Left renal pelvis (tissue), 4 donors: ENCODE measurements around the gene RAB40B. TPM values are rescaled to one million over a fixed set of nuclear protein-coding genes. Genes with fewer than 3 reads are reported as not detected.

Experiments used
- DNase-seq, 4 donors: peaks; one replicate each; pipeline ENCODE4 v3.0.0-alpha.2; 2013; ENCODE audit warnings: low read depth in 4 of 4, low spot score in 3 of 4
- polyA plus RNA-seq, 4 donors: library from polyadenylated mRNA; unstranded; fragments of 120-200 nt; gene quantifications; one replicate each; pipeline ENCODE4 v1.2.1, GENCODE V29; 2013; ENCODE audit not compliant: insufficient read length in 4 of 4

Gene RAB40B
- polyA plus RNA-seq, 4 donors, result 16.9 to 24.1 (median 18.1) TPM

DNA sequence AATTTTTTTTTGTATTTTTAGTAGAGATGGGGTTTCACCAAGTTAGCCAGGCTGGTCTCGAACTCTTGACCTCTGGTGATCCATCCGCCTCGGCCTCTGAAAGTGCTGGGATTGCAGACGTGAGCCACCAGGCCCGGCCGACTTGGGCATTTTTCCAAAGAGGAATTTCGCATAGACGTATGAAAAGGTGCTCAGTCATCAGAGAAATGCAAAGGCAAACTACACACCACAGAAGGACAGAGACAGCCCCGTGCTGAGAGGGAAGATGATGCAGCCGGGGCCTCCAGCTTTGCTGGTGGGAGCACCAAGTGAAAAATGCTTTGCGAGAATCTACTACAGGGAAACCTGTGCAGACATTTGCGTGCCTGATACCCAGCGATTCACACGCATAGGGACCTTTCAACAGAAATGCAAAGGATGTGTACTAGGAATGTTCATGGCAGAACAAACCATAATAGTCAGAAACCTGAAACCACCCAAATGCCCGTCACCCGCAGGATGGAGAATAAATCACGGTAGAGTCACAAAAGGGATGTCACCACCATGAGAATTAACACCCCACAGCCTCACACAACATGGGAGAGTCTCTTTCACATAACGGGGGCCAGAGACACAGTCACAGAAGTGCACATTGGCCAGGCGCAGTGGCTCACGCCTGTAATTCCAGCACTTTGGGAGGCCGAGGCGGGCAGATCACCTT lies 5.2 kb downstream of the RAB40B start:
- DNase-seq, result no peak

DNA sequence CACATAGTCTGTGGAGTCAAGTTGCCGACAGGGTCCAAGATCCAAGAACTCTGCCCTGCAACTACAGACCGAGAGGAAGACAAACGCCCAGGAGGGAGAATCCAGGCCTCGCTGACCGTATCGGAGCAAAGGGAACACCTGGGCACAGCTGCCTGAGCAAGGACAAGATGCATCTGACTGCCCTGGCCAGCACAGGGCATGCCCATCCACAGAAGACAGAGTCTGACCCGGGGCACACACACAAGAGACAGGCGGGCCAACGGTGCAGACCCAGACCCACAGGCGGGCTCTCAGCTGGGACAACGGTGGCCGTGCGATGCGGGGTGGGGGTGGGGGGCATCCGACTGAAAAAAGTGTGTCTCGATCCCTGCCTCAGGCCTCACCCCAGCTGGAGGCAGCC lies 6.2 kb downstream of the RAB40B start:
- no peak for DNase-seq

DNA sequence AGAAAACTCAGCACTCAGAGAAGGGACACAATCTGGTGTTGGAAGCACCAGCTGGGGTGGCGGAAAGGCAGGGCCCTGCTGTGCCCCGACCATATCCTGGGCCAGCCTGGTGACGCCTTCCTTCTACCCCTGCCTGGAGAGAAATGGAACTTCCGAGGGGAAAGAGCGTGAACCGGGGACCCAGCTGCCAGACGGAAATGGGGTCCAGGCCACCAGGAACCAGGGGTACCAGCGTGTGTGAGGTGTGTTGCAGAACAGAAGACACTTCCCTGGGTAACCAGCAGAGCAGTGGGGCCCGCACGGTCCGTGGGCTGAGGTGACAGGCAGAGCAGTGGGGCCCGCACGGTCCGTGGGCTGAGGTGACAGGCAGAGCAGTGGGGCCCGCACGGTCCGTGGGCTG lies 6.8 kb downstream of the RAB40B start:
- no peak for DNase-seq

DNA sequence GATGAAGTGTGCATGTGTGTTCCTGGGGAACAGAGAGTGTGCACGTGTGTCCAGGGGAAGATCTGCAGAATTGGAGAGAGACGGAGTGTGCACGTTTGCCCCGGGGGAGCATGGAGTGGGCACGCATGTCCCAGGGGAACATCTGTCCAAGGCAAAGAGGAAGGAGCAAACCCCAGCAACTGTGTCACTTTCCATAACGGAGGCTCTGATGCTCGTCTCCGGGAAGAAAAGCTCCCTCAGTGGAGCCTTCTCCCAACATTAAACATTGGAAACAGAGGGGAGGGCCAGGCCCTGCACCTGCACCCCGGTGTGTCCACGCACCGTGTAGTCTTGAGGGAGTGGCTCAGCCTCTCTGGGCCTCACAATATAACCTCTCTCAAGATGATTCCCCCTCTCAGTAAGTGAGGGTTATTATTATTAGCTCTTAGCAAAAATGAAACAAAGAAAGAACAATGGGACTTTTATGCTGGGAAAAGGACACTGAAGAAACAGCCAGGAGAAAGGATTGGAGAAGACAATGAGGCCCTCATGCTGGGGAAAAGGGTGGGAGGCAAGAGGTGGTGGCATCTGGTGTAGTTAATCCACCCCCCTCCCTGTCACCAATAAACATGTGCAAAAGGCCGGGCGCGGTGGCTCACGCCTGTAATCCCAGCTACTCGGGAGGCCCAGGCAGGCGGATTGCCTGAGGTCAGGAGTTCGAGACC lies 7.6 kb downstream of the RAB40B start:
- DNase-seq, result no peak

DNA sequence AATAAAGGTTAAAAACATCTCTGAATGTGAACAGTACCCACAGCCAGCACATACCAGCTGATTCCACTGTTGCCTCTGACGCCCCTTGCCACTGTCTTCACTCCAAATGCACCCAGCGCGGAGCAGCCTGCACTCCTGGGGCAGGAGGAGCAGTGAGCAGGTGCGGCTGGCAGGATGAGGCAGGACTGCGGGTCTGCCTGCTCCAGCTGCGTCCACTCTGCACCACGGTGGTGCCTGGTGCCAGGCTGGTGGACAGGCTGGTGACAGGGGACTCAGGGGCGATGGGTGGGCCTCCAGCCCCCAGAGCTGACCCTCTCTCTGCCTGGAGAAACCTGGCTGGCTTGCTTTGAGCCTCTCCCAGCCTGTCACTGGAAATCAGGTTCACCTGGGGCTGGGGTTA lies 9.4 kb downstream of the RAB40B start:
- no peak for DNase-seq

DNA sequence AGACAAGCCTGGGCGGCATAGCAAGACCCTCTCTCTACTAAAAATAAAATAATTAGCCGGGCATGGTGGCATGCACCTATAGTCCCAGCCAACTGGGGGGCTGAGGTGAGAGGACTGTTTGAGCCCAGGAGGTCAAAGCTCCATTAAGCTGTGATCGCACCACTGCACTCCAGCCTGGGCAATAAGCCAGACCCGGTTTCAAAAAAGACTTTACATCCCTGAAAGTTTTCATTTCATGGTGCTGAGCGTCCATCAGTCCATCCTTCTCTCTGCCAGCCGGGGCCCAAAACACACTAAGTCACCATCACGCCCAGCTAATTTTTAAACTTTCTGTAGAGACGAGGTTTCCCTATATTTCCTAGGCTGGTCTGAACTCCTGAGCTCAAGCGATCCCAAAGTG lies 10.6 kb downstream of the RAB40B start:
- no peak for DNase-seq

DNA sequence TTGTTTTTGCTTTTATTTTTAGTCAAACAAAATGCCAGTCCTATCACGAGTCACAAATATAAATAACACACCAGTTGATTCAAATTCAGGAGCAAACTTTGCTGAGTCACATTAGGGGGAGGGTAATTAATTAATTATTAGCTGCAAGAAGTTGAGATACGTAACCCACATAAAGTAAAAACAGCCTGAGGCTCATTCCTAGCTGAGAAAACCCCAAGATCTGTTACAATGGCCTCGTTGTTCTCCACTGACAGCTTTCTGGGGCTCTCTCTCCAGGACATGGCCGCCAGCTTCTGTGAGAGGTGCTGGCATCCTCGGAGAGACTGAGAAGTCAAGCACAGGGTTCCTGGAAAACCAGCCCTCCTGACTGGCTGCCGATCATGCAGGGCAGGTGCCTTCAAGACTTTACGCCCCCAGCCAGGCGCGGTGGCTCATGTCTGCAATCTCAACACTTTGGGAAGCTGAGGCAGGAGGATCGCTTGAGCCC lies 11.1 kb downstream of the RAB40B start:
- DNase-seq, result no peak

DNA sequence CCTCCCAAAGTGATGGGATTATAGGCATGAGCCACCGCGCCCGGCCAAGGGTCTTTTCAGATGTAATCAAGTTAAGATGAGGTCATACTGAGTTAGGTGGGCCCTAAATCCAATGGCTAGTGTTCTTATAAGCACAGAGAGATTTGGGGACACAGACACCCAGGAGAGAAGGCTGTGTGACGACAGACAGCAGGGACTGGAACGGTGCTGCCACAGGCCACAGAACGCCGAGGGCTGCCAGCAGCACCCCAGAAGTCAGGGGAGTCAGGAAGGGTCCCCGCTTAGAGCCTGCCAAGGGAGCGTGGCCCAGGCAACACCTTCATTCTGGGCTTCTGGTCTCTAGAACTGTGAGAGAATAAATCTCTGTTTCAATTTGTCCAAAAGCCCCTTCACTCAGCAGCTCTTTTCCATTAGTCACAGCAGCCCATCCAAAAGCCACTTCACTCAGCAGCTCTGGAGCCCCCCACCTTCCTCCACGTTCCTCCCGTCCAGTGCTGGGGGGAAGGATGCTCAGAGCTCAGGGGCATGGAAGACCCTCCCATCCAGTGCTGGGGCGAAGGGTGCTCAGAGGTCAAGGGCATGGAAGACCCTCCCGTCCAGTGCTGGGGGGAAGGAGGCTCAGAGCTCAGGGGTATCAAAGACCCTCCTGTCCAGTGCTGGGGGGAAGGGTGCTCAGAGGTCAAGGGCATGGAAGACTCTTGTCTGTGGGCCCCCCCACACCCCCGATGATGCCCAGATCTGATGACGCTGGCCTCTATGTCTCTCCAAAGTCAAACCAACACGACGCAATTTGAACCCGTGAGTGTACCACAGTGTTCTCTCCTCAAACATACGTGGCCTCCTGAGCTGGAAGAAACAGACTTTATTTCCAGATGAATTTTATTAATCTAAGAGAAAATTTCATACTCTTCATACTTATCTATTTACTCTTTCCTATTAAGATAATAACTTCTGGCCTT lies 11.9 kb downstream of the RAB40B start:
- DNase-seq, result no peak

DNA sequence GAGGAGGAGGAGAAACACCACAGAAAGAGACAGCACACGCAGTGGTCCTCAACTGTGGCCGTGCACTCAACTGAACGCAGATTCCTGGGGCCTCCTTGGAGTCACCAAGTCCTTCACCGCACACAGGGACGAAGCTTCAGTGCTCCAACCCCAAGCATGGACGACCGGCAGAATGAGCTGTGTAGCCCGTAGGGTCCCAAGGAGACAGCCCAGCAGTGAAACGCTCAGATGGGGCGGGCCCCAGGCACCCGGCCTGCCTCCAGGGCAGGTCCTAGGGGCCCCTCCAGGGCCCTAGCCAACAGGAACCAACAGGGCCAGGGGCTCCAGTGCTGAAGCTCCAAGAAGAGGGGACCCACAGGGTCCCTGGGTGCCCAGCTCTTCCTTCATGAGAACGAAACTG lies 13.2 kb downstream of the RAB40B start:
- no peak for DNase-seq

DNA sequence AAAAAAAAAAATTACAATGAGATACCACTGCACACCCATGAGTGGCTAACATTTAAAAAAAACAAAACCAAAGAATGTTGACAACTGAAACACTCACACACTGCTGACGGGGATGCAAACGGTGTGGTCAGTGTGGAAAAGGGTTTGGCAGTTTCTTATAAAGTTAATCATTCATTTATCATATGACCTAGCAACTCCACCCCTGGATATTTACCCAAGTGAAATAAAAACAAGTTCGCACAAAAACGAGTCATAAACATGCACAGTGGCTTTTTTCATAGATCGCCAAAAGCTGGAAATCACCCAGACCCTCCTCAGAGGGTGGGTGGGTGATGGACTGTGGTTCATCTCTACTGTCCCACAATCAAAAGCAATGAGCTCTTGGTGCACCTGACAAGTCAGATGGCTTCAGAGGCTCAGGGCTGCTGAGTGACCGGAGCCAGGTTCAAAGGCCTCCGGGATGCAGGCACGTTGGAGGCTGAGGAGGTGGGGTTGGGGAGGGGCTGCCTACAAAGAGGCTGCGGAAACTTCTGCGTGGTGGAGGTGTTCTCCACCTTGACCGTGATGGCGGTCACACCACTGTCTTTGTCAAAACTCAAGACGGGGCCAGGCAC lies 14.2 kb downstream of the RAB40B start:
- DNase-seq, result no peak

DNA sequence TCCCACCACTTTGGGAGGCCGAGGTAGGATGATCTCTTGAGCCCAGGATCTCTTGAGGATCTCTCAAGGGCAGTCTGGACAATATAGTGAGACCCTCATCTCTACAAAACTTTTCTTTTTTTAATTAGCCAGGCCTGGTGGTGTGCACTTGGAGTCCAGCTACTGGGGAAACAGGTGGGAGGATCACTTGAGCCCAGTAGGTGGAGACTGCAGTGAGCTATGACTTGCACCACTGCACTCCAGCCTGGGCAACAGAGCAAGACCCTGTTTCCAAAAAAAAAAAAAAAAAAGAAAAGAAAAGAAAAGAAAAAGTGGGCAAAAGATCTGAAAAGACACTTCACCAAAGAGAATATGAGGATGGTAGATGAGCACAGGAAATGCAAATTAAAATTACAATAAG lies 15.0 kb downstream of the RAB40B start:
- DNase-seq, result no peak

DNA sequence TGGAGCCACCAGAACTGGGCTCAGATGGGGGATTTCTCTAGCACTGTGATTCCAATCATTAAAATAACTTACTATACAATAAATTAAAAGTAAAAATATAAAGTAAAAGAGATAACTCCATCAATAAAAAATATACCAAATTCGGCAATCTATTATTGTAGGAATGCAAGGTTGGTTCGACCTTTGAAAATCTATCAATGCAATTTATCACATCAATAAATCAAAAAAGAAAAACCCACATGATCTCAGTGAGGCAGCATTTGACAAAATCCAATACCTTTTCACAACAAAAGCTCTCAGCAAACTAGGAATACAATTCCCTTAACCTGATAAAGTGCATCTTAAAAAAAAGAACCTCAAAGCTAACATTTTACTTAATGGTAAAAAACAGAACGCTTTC lies 17.0 kb downstream of the RAB40B start:
- DNase-seq, result no peak

DNA sequence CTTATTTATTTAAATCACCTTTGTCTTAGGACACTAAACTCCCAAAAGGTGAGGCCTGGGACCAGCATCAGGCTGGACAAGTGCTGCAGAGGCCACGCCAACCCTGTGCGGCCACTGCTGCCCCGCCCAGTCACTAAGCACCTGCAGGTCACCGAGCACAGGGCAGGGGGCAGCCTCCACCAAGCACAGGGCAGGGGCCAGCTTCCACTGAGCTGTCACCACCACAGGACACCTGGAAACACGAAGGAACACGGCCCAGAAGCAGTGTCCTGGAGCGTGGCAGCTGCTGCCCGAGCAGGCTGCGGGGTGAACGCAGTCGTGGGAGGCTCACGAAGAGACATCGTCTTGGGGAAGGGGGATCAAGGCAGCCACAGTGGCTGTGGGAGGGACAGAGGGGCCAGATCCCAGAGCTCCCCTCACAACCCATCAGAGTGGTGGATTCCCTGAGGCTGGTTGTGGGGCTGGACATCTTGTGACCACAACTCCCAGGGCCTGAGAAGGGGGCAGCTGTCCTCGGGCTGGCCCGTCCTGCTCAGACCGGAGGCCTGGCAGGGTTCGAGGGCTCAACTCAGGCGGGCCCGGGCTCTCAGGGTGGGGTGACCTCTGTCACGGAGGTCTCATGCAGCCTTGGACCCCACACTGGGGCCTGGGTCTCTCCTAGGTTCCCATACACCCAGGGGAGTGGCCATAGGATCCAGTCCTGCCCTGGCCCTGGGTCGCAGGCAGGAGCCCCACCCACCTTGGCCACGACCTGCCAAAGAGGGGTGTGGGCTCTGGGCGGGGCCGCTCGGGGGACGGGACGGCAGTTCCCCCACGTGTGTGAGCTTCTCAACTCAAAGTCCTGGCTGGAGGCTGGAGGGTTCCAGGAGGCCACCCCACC lies 18.7 kb downstream of the RAB40B start:
- no peak for DNase-seq

DNA sequence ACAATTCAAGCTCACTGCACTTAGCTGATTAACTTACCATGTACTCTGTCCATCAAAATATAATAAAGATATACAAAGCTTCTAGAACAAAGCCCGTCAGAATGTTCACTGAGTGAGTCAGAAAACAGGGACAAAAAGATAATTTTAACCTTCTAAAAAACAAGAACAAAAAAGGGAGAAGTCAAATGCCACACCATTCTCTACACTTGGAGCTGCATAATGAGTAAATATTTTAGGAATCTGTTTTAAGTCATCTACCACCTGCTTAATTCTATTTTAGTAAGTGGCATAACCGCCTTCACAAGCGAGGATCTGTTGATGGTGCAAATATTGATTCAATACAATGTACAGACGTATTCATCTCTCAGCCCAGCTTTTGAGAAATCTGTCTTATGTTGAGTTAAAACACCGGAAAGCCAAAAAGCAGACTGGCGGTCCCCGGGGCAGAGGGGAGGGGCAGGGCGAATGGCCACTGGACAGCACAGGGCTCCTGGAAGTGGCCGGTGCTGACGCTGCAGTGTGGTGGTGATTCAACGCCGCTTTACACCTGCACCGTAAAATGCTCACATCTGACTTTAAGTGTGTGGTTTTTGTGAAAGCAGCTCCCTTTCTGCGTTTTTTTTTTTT lies 20.1 kb downstream of the RAB40B start:
- DNase-seq, result no peak

DNA sequence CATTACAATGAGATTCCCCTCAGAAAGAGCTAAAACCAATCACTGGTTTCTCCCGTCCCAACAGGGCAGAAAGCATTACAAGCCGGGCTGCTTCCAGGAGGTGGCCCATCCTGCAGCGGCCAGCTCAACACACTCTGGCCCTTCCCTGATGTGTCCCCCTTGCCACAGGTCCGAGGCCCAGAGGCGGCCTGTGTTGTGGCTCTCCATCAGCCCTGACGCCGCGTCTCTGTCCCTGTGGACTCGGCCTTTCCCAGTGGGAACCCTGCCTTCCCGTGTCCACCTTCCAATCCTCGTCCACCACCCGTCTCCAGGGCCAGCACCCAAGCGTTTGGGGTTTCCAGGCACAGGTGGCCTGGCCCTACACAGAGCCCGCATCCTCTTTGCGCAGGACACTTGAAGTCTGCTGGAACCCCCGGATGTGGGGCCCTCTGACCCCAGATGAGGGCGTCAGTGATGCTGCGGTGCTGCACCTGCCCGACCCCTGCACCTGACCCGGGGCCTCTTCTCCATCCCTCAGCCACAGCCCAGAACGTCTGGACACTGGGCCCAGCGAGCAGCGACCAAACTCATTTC lies 21.1 kb downstream of the RAB40B start:
- no peak for DNase-seq

DNA sequence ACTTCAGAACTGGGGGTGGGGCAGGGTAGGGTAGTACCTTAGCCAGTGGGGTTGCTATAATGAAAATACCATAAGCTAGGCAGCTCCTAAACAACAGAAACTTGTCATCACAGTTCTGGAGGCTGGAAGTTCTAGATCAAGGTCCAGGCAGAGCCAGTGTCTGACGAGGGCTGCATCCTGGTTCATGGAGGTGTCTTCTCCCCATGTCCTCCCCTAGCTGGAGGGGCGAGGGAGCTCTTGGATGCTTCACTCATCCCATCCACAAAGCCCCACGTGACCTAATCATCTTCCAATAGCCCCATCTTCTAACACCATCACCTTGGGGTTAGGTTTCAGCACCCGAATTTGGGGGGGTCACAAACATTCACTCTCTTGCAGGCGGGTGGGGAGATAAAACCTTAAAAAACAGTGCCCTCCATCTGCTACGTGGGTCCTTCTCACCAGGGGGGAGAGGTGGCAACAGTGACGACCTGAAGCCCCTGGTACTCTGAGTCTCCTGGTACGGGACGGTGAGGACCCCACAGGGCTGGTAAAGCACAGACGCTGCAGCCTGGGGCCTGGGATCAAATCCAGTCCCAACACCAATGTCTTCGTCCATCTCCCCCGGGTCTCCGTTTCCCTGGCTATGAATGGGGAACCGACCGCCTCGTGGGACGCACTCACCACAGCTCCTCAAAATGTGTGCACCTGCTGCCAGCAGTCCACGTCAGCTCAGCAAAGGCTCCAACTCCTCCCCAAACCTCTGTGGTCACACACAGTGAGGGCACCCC lies 22.8 kb downstream of the RAB40B start:
- no peak for DNase-seq

DNA sequence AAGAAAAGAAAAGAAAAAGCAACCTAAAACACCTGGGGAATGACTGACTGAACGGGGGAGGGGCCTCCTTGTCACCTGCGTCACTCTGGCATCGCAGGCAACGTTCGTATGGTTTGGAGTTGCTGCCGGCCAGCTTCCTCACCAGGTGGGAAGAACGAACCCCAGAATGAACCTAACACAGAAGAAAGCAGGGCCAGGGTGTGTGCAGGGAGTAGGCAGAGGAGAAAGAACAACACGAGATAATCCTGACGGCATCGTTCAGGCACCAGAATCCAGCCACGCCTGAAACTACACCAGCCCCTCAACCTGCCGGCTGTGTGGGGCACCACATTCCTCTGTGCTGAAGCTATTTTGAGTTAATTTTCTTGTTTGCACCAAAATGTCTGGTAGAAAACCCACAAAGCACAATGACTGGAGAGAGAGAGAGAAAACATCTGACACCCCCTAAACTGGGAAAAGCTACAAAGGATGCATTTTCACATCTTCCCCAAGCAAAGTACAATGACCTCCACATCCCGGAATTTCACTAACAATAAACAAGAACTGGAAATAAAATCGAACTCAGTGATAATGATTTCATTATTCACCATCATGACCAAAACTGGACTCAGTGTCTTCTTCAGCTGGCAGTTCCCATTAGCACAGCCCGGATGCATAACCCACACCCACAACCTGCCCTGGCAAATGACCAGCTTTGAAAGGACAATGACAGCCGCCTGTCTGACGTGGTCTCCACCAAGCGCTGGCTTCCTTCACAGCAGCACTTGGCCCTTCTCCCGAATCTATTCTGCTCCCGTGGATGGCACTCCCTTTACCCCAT lies 23.6 kb downstream of the RAB40B start:
- no peak for DNase-seq
